Measurements from ENCODE around the gene UBQLN1.
"Not testable (repeated sequence)": the region's sequence is repeated elsewhere in the genome, so short reads cannot be mapped to it uniquely, and the experiment has no call there.

UBQLN1 gene

GRCh38 chr9:83623679-83624076 is 84.1 kb downstream of the UBQLN1 start:
- H3K4me3 ChIP-seq (ENCODE audit: low read depth, low read length): peak overlapping the region; percentile 92
- TF ChIP-seq CTCF (IDR thresholded peaks at IDR 0.05; ENCODE audit: borderline replicate concordance, insufficient read depth, low read depth, low read length): no peak

GRCh38 chr9:83622939-83623678 is 84.6 kb downstream of the UBQLN1 start, which contains the start of gene IDNK:
TSS of gene IDNK (plus strand) at chr9:83623143. CDS start at chr9:83623172, 29 bp downstream.
- H3K4me3 ChIP-seq (ENCODE audit: low read depth, low read length): peak within 1 kb of the TSS; percentile 92
- no peak for TF ChIP-seq CTCF (IDR thresholded peaks at IDR 0.05; ENCODE audit: borderline replicate concordance, insufficient read depth, low read depth, low read length)

- TF ChIP-seq CTCF (IDR thresholded peaks at IDR 0.05; ENCODE audit: borderline replicate concordance, insufficient read depth, low read depth, low read length): no peak
- H3K4me3 ChIP-seq (ENCODE audit: low read depth, low read length): peak overlapping the region; percentile 92
Measured at GRCh38 chr9:83622433-83622938, 85.3 kb downstream of the UBQLN1 start.

GRCh38 chr9:83620841-83621636 is 86.7 kb downstream of the UBQLN1 start:
- TF ChIP-seq CTCF (IDR thresholded peaks at IDR 0.05; ENCODE audit: borderline replicate concordance, insufficient read depth, low read depth, low read length): peak; percentile 66
- H3K4me3 ChIP-seq (ENCODE audit: low read depth, low read length): no peak overlapping the region

GRCh38 chr9:83617299-83617698 is 90.5 kb downstream of the UBQLN1 start:
- no peak for TF ChIP-seq CTCF (IDR thresholded peaks at IDR 0.05; ENCODE audit: borderline replicate concordance, insufficient read depth, low read depth, low read length)

GRCh38 chr9:83613298-83613697 is 94.5 kb downstream of the UBQLN1 start:
- not testable (repeated sequence) for H3K4me3 ChIP-seq (ENCODE audit: low read depth, low read length)

More at GRCh38 chr9:83617299-83617698, 90.5 kb downstream of the UBQLN1 start:
- H3K4me3 ChIP-seq (ENCODE audit: low read depth, low read length): no peak overlapping the region

Measured in GM12875 (cell line).